Rectal smooth muscle tissue (tissue), 1 donor: Measurements from ENCODE around the gene ISG15.
"Not testable (repeated sequence)": the region's sequence is repeated elsewhere in the genome, so short reads cannot be mapped to it uniquely, and the experiment has no call there.

ENCODE experiments used
- H3K27ac ChIP-seq: one replicate; pipeline ENCODE4 v1.7.0; 2013; ENCODE audit warnings: low read depth, low read length, inconsistent platforms
- H3K27me3 ChIP-seq: one replicate; pipeline ENCODE4 v1.7.0; 2013; ENCODE audit warnings: low read length; ENCODE audit not compliant: control insufficient read depth, insufficient read depth
- H3K36me3 ChIP-seq: one replicate; pipeline ENCODE4 v1.7.0; 2013; ENCODE audit warnings: low read length; ENCODE audit not compliant: control insufficient read depth, insufficient read depth
- H3K4me1 ChIP-seq: one replicate; pipeline ENCODE4 v1.7.0; 2013; ENCODE audit warnings: low read length; ENCODE audit not compliant: control insufficient read depth, insufficient read depth
- H3K4me3 ChIP-seq: one replicate; pipeline ENCODE4 v1.7.0; 2013; ENCODE audit warnings: low read length
- H3K9ac ChIP-seq: one replicate; pipeline ENCODE4 v1.7.0; 2013; ENCODE audit warnings: low read length

ISG15 gene

GRCh38 chr1:999725-1000356 is 13.5 kb upstream of the ISG15 start, which contains the start of gene HES4:
Gene HES4, minus strand, starts transcription at chr1:1000097. Its CDS starts 124 bp downstream, at chr1:999973.
- Histone ChIP-seq H3K27me3 (peaks cover 7% of the 10 kb centered on the region), H3K4me3 (peak within 1 kb of the TSS; percentile 70), H3K27ac (peak within 1 kb of the TSS; percentile 98), H3K36me3 (no peaks in the 10 kb centered on the region), H3K9ac (peak within 1 kb of the TSS; percentile 30), H3K4me1 (no peaks in the 10 kb centered on the region)

- Histone ChIP-seq H3K27me3 (peaks cover 7% of the 10 kb centered on the region), H3K27ac (peak overlapping the region; percentile 98), H3K36me3 (no peaks in the 10 kb centered on the region), H3K4me1 (peaks cover 6% of the 10 kb centered on the region), H3K4me3 (peak overlapping the region; percentile 70), H3K9ac (no peak overlapping the region)
Observed at GRCh38 chr1:1000357-1001056, 12.8 kb upstream of the ISG15 start.

- Histone ChIP-seq H3K36me3 (no peaks in the 10 kb centered on the region), H3K4me3 (peak overlapping the region; percentile 70), H3K4me1 (peaks cover 7% of the 10 kb centered on the region), H3K27me3 (peaks cover 7% of the 10 kb centered on the region), H3K9ac (no peak overlapping the region), H3K27ac (peak overlapping the region; percentile 98)
Observed at GRCh38 chr1:1001057-1001783, 12.1 kb upstream of the ISG15 start.

DNA sequence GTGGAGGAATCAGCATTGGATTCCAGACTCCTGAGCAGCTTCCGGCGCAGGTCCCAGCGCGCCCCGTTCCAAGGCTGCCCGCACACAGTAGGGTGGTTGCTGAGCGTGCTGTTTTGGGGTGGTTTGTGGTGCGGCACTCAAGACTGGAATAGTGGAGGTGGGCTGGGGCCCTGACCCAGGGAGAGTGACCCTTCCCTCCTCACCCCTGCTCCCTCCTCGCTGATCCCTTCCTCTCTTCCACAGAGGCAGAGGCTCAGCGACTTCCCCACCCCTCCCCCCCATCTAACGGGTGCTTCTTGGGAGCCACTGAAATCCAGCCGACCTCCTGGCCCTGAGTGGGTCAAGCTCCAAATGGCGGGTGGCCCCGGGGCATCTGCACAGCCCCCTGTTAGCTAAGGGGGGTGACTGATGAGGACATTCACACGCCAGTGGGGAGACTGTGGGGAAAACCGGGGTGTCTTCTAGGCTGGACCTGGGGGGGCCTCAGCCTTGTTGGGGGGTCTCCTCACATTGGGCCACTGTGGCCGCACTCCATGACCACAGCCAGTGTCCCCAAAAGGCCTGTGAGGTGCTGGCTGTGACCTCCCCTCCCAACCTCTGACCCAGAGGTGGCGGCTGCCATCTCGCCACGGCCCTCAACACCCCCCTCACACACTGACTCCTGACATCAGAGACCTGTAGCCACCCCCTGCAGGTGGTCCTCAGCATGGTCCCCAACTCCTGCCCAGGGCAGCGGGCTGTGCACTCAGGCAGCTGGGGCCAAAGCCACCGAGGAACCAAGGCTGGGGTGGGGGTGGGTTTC is 9.5 kb upstream of the ISG15 start:
- no peak overlapping the region for H3K9ac ChIP-seq
- peaks cover 7% of the 10 kb centered on the region for H3K27me3 ChIP-seq
- H3K4me1 ChIP-seq: peaks cover 7% of the 10 kb centered on the region
- no peak overlapping the region for H3K4me3 ChIP-seq
- no peak overlapping the region for H3K27ac ChIP-seq
- H3K36me3 ChIP-seq: no peaks in the 10 kb centered on the region

- Histone ChIP-seq H3K4me1 (peaks cover 7% of the 10 kb centered on the region), H3K36me3 (no peaks in the 10 kb centered on the region), H3K27me3 (peaks cover 7% of the 10 kb centered on the region), H3K4me3 (no peak overlapping the region), H3K27ac (no peak overlapping the region), H3K9ac (no peak overlapping the region)
Observed at GRCh38 chr1:1004420-1004779, 8.9 kb upstream of the ISG15 start.

- no peak overlapping the region for H3K27ac ChIP-seq
- no peaks in the 10 kb centered on the region for H3K36me3 ChIP-seq
- peaks cover 7% of the 10 kb centered on the region for H3K4me1 ChIP-seq
- peaks cover 7% of the 10 kb centered on the region for H3K27me3 ChIP-seq
- no peak overlapping the region for H3K4me3 ChIP-seq
- no peak overlapping the region for H3K9ac ChIP-seq
Observed at GRCh38 chr1:1004780-1005697, 8.3 kb upstream of the ISG15 start.

GRCh38 chr1:1005774-1006304 is 7.5 kb upstream of the ISG15 start:
- peaks cover 7% of the 10 kb centered on the region for H3K4me1 ChIP-seq
- no peak overlapping the region for H3K27ac ChIP-seq
- peak overlapping the region; percentile 15 for H3K4me3 ChIP-seq
- no peaks in the 10 kb centered on the region for H3K36me3 ChIP-seq
- peaks cover 7% of the 10 kb centered on the region for H3K27me3 ChIP-seq
- peak overlapping the region; percentile 21 for H3K9ac ChIP-seq

- Histone ChIP-seq H3K36me3 (no peaks in the 10 kb centered on the region), H3K4me1 (peaks cover 7% of the 10 kb centered on the region), H3K4me3 (peak overlapping the region; percentile 15), H3K27ac (no peak overlapping the region), H3K9ac (no peak overlapping the region), H3K27me3 (peaks cover 7% of the 10 kb centered on the region)
Observed at GRCh38 chr1:1006305-1007159, 6.8 kb upstream of the ISG15 start.

GRCh38 chr1:1010131-1010530 is 3.2 kb upstream of the ISG15 start:
- H3K4me3 ChIP-seq, H3K36me3 ChIP-seq, H3K27me3 ChIP-seq, H3K4me1 ChIP-seq, H3K27ac ChIP-seq, H3K9ac ChIP-seq: not testable (repeated sequence)

GRCh38 chr1:1011396-1011949 is 1.8 kb upstream of the ISG15 start:
- Histone ChIP-seq H3K36me3 (no peaks in the 10 kb centered on the region), H3K9ac (no peak overlapping the region), H3K4me1 (no peaks in the 10 kb centered on the region), H3K4me3 (no peak overlapping the region), H3K27me3 (no peaks in the 10 kb centered on the region), H3K27ac (no peak overlapping the region)
